ENCODE measurements around the gene ZHX3. TPM values are rescaled to one million over a fixed set of nuclear protein-coding genes. Genes with fewer than 3 reads are reported as not detected.

ZHX3 gene
- total RNA-seq, 1 donor from 2014 or later, result 13.9 TPM

- Mint-ChIP-seq H3K36me3 (no peaks in the 10 kb centered on the region), H3K4me3 (no peak overlapping the region), H3K27me3 (ENCODE audit: low read depth) (no peaks in the 10 kb centered on the region), H3K4me1 (peaks cover 7% of the 10 kb centered on the region), H3K9me3 (no peaks in the 10 kb centered on the region), H3K27ac (no peak overlapping the region)
- DNase-seq (ENCODE audit: low spot score in 2 of 2, unreplicated experiment in 2 of 2), result no peak
- no peak for TF ChIP-seq CTCF (IDR thresholded peaks at IDR 0.05; ENCODE audit: unreplicated experiment)
Measured at GRCh38 chr20:41300383-41300782, 17.1 kb downstream of the ZHX3 start.

DNA sequence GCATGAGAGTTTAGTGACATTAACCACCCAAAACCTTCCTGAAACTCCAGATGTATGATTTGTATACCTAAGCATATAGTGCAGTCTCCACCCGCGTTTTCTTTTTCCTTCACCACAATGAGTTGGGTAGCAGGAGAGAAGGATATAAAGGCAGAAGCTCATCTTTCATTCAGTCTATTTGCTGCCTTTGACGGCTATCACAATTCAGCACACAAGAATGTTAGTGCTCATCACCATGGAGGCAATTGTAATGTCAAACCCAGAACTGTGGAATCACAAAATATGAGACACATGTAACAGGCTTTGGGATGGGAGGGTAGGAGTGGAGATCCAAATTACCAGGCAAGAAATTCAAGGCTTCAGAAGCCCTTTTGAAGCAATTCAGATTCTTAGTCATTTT lies 17.6 kb downstream of the ZHX3 start:
- DNase-seq (ENCODE audit: low spot score in 2 of 2, unreplicated experiment in 2 of 2), result no peak
- Mint-ChIP-seq H3K4me1 (peaks cover 7% of the 10 kb centered on the region), H3K36me3 (no peaks in the 10 kb centered on the region), H3K9me3 (no peaks in the 10 kb centered on the region), H3K27me3 (ENCODE audit: low read depth) (no peaks in the 10 kb centered on the region), H3K4me3 (no peak overlapping the region), H3K27ac (no peak overlapping the region)
- no peak for TF ChIP-seq CTCF (IDR thresholded peaks at IDR 0.05; ENCODE audit: unreplicated experiment)

- no peak for DNase-seq (ENCODE audit: low spot score in 2 of 2, unreplicated experiment in 2 of 2)
- no peak overlapping the region for H3K4me3 Mint-ChIP-seq
- no peaks in the 10 kb centered on the region for H3K9me3 Mint-ChIP-seq
- no peak for TF ChIP-seq CTCF (IDR thresholded peaks at IDR 0.05; ENCODE audit: unreplicated experiment)
- H3K4me1 Mint-ChIP-seq, result no peaks in the 10 kb centered on the region
- no peaks in the 10 kb centered on the region for H3K36me3 Mint-ChIP-seq
- H3K27ac Mint-ChIP-seq, result no peak overlapping the region
- H3K27me3 Mint-ChIP-seq (ENCODE audit: low read depth), result no peaks in the 10 kb centered on the region
Measured at GRCh38 chr20:41293269-41294037, 24.1 kb downstream of the ZHX3 start.

DNA sequence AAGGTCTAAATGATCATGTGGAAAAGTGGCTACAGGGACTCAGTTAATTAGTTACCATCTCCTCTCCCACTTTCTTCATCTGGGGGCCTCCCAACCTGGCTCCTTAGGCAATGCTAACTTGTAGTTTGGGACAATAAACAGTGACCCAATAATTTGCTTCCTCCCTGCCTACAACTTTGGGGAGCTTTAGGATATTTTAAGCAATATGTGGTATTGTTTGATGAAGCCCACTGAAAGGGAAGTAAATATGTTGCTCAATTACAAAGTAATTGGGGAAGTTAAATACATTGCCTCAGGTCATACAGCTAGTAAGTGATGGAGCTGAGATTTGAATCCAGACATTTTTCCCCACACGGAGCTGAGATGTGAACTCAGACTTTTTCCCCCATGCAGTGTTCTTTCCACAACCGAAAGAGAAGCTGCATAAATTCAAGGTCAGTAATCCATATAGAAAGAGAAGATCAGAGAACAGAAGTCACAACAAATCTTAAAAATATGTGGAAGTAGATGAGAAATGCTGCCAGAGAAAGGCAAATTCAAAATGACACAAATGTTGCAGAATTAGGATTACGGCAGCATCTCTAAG lies 26.6 kb downstream of the ZHX3 start:
- Mint-ChIP-seq H3K4me1 (no peaks in the 10 kb centered on the region), H3K4me3 (no peak overlapping the region), H3K36me3 (peaks cover 5% of the 10 kb centered on the region), H3K27me3 (ENCODE audit: low read depth) (no peaks in the 10 kb centered on the region), H3K27ac (no peak overlapping the region), H3K9me3 (peaks cover 16% of the 10 kb centered on the region)
- no peak for DNase-seq (ENCODE audit: low spot score in 2 of 2, unreplicated experiment in 2 of 2)
- no peak for TF ChIP-seq CTCF (IDR thresholded peaks at IDR 0.05; ENCODE audit: unreplicated experiment)

- no peak for DNase-seq (ENCODE audit: low spot score in 2 of 2, unreplicated experiment in 2 of 2)
Measured at GRCh38 chr20:41287327-41287726, 30.2 kb downstream of the ZHX3 start.

More at GRCh38 chr20:41287327-41287726, 30.2 kb downstream of the ZHX3 start:
- no peaks in the 10 kb centered on the region for H3K4me1 Mint-ChIP-seq
- H3K36me3 Mint-ChIP-seq, result peaks cover 5% of the 10 kb centered on the region
- TF ChIP-seq CTCF (IDR thresholded peaks at IDR 0.05; ENCODE audit: unreplicated experiment), result no peak
- no peaks in the 10 kb centered on the region for H3K27me3 Mint-ChIP-seq (ENCODE audit: low read depth)
- peaks cover 20% of the 10 kb centered on the region for H3K9me3 Mint-ChIP-seq
- no peak overlapping the region for H3K4me3 Mint-ChIP-seq
- H3K27ac Mint-ChIP-seq, result no peak overlapping the region
